ENCODE data around the gene RHBDD3. TPM values are rescaled to one million over a fixed set of nuclear protein-coding genes. Genes with fewer than 3 reads are reported as not detected.
A peak's percentile ranks its signal among the peaks of the same experiment; 100 is the strongest.

RHBDD3 gene
- total and polyA plus RNA-seq, 2 of the 8 experiments (the other 6 are each of a cell fraction or from before 2014, with no cell fraction given), result 72.1 to 117 TPM

GRCh38 chr22:29316141-29316828 lies 48.5 kb upstream of the RHBDD3 start:
- TF ChIP-seq PHF8 (conservative IDR thresholded peaks at IDR 0.05; ENCODE audit: low read depth, low read length), result no peak
- no peak for TF ChIP-seq CEBPB (IDR thresholded peaks at IDR 0.05; ENCODE audit: low read depth, low read length)
- peak; percentile 95 for TF ChIP-seq E2F6 (IDR thresholded peaks at IDR 0.05)
- no peak for TF ChIP-seq SIN3A (conservative IDR thresholded peaks at IDR 0.05 in 1 of 2, IDR thresholded peaks at IDR 0.05 in 1 of 2; ENCODE audit: low read depth in 1 of 2, low read length in 2 of 2)
- peak; percentile 78 for TF ChIP-seq MAX (IDR thresholded peaks at IDR 0.05)
- Histone ChIP-seq H4K20me1 (replicated peaks in 1 of 2; ENCODE audit: control insufficient read depth in 1 of 2, insufficient read depth in 2 of 2, low read length in 2 of 2) (peaks cover 6 to 7% of the 10 kb centered on the region in 2 experiments), H3K27ac (ENCODE audit: low read depth, low read length) (no peak overlapping the region), H2BK5ac (ENCODE audit: low read depth, low read length) (no peak overlapping the region), H3K18ac (ENCODE audit: extremely low read depth, low read length) (no peak overlapping the region), H4K8ac (ENCODE audit: extremely low read depth, insufficient read depth, low read length) (no peak overlapping the region; the same call in 1 of the 2 replicates), H2BK120ac (replicated peaks; ENCODE audit: low read depth, low read length) (no peak overlapping the region), H3K14ac (ENCODE audit: insufficient read length) (no peak overlapping the region), H3K9ac (replicated peaks in 1 of 4; ENCODE audit: extremely low read depth in 1 of 4, low read depth in 3 of 4, low read length in 3 of 4) (no peak overlapping the region), H3K9me3 (ENCODE audit: insufficient read depth in 2 of 2, low read depth in 1 of 2, low read length in 1 of 2) (peaks cover 7 to 8% of the 10 kb centered on the region in 2 experiments; a peak in 3 of 4 replicates), H2BK12ac (ENCODE audit: low read depth, low read length) (no peak overlapping the region), H3K4me2 (ENCODE audit: insufficient read depth in 1 of 2, low read depth in 2 of 2, low read length in 2 of 2) (peak overlapping the region in 1 of 2 experiments; percentile 74; a peak in 1 of 4 replicates), H3K23me2 (ENCODE audit: low read depth, low read length) (peaks cover 6% of the 10 kb centered on the region; the same call in 1 of the 2 replicates), H3K4ac (replicated peaks; ENCODE audit: insufficient read length, low read depth, low read length) (no peak overlapping the region), H3K56ac (replicated peaks; ENCODE audit: insufficient read length, low read depth, low read length) (no peak overlapping the region), H2AFZ (ENCODE audit: low read length) (no peak overlapping the region), H2BK20ac (ENCODE audit: low read length) (no peak overlapping the region), H3K79me1 (ENCODE audit: low read depth, low read length) (no peaks in the 10 kb centered on the region), H3K4me3 (ENCODE audit: extremely low read depth in 1 of 4, insufficient read depth in 2 of 4, low read depth in 3 of 4, low read length in 4 of 4) (peak overlapping the region in 2 of 4 experiments; percentile 1 to 56; a peak in 4 of 8 replicates), H3K23ac (ENCODE audit: insufficient read length) (no peak overlapping the region), H3K79me2 (ENCODE audit: control insufficient read depth in 1 of 2, insufficient read depth in 2 of 2, low read length in 2 of 2) (no peaks in the 10 kb centered on the region), H3K4me1 (replicated peaks in 1 of 4; ENCODE audit: control insufficient read depth in 3 of 4, insufficient read depth in 4 of 4, low read length in 3 of 4) (peaks cover 0 to 10% (median 7%) of the 10 kb centered on the region in 4 experiments; a peak in 6 of 7 replicates), H4K91ac (replicated peaks; ENCODE audit: insufficient read length, low read length) (no peak overlapping the region), H3K36me3 (ENCODE audit: control insufficient read depth in 2 of 4, insufficient read depth in 4 of 4, low read length in 3 of 4) (peaks cover 0 to 12% (median 0%) of the 10 kb centered on the region in 4 experiments; a peak in 1 of 8 replicates), H2BK15ac (ENCODE audit: low read length) (no peak overlapping the region), H2AK5ac (ENCODE audit: low read depth, low read length) (no peak overlapping the region), H4K5ac (ENCODE audit: insufficient read length, low read depth, low read length) (no peak overlapping the region), H3K27me3 (replicated peaks in 1 of 4; ENCODE audit: control insufficient read depth in 3 of 4, extremely low read depth in 1 of 4, insufficient read depth in 3 of 4, low read length in 3 of 4) (peaks cover 29 to 46% (median 43%) of the 10 kb centered on the region in 4 experiments)
- ChIA-PET CTCF (ENCODE audit: partially characterized antibody) (interaction anchor here (0.8 to 2.7 kb wide), 6 partner anchors 10 to 112 kb away, joined by 3 to 14 read pairs (median 4); partner anchors contain the start of gene GAS2L1), POLR2A (ENCODE audit: partially characterized antibody) (interaction anchor here (1.0 to 2.1 kb wide), 6 partner anchors 9 to 58 kb away, joined by 3 to 13 read pairs (median 4); partner anchors contain the start of gene GAS2L1)
- peak in 1 of 2 experiments; percentile 45 for DNase-seq (ENCODE audit: low read depth in 1 of 2, low spot score in 2 of 2)
- 70% methylated on average over 17 of the region's 18 CpGs; no CpG with 5 or more reads in 1 of the 2 experiments for WGBS, 2 experiments (ENCODE audit: extremely low coverage in 1 of 2, insufficient coverage in 1 of 2, insufficient read length in 1 of 2, insufficient replicate concordance in 2 of 2, low coverage in 1 of 2, low lambda C conversion rate in 2 of 2, missing lambda C conversion rate in 1 of 2)
- FAIRE-seq, result no peak
